HCT116 (cell line): ENCODE results near the gene SCN3A.

Source experiments
- EZH2phosphoT487 ChIP-seq: fragments of 200-600 bp; IDR thresholded peaks from 2 replicates; pipeline ENCODE4 v1.6.1; 2018; ENCODE audit warnings: antibody characterized with exemption, borderline replicate concordance
- POLR2AphosphoS5 ChIP-seq: IDR thresholded peaks from 2 replicates; pipeline ENCODE4 v1.6.1; 2011; ENCODE audit warnings: mild to moderate bottlenecking, low read depth, low read length, moderate library complexity
- RAD21 ChIP-seq: IDR thresholded peaks from 2 replicates; pipeline ENCODE4 v1.6.1; 2012; ENCODE audit warnings: low read depth, mild to moderate bottlenecking
- REST ChIP-seq: IDR thresholded peaks from 2 replicates; pipeline ENCODE4 v1.6.1; 2012; ENCODE audit warnings: low read depth
- TCF7L2 ChIP-seq: IDR thresholded peaks from 2 replicates; pipeline ENCODE4 v1.7.0; 2011; ENCODE audit warnings: borderline replicate concordance, inconsistent platforms; ENCODE audit not compliant: insufficient read depth, insufficient read length; ENCODE audit errors: extremely low read depth

- no peak for TF ChIP-seq RAD21
- no peak for TF ChIP-seq TCF7L2
- TF ChIP-seq REST = no peak
- TF ChIP-seq POLR2AphosphoS5 = no peak
- no peak for TF ChIP-seq EZH2phosphoT487
Observed at GRCh38 chr2:165176780-165177179, 27.1 kb downstream of the SCN3A start.
